Measurements from ENCODE around the gene GJC1.

GJC1 gene

DNA sequence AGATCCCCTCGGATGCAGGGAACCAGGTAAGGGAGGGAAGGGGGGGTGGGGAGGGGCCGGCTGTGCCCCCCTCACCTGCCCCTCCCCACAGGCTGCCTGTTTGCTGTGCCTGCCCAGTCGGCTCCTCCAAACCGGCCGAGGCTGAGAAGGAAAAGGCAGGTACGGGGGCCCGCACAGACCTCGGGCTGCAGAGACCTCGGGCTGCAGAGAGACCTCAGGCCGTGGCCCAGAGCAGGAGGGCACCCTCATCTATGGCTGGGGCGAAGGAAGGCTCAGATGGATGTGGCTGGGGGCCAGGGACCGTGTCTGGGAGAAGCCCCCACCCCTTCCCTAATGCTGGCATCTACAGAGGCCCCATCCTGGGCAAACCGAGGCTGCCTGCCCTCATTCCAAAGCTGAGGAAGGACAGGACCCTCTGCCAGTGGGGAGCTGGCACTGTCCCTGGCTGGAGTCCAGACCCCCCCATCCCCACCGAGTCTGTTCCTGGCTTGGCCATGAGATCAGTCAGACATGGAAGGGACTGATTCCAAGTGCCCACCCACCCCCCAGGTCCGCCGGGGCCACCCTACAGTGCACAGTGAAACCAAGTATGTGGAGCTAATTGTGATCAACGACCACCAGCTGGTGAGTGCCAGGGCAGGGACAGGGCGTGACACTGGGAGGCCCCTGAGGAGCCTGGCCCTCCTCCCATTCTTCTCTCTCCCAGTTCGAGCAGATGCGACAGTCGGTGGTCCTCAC lies 57.6 kb downstream of the GJC1 start:
- Histone ChIP-seq H3K4me1 (ENCODE audit: insufficient read depth, poor library complexity, severe bottlenecking) (no peaks in the 10 kb centered on the region), H3K4me3 (ENCODE audit: severe bottlenecking) (no peak overlapping the region), H3K9me3 (ENCODE audit: severe bottlenecking) (no peaks in the 10 kb centered on the region), H3K27ac (ENCODE audit: poor library complexity, severe bottlenecking) (no peak overlapping the region), H3K36me3 (ENCODE audit: low read depth) (no peaks in the 10 kb centered on the region), H3K27me3 (ENCODE audit: insufficient read depth, poor library complexity, severe bottlenecking) (no peaks in the 10 kb centered on the region)
- ATAC-seq (ENCODE audit: low read depth) (no peak), DNase-seq (ENCODE audit: low spot score) (no peak)
- TF ChIP-seq CTCF (IDR thresholded peaks at IDR 0.05; ENCODE audit: poor library complexity, severe bottlenecking): no peak

- TF ChIP-seq CTCF (IDR thresholded peaks at IDR 0.05; ENCODE audit: poor library complexity, severe bottlenecking): no peak
- H3K27ac ChIP-seq (ENCODE audit: poor library complexity, severe bottlenecking): no peak overlapping the region
- H3K4me3 ChIP-seq (ENCODE audit: severe bottlenecking): no peak overlapping the region
- no peaks in the 10 kb centered on the region for H3K4me1 ChIP-seq (ENCODE audit: insufficient read depth, poor library complexity, severe bottlenecking)
- H3K27me3 ChIP-seq (ENCODE audit: insufficient read depth, poor library complexity, severe bottlenecking): no peaks in the 10 kb centered on the region
- no peak for DNase-seq (ENCODE audit: low spot score)
- no peak for ATAC-seq (ENCODE audit: low read depth)
- no peaks in the 10 kb centered on the region for H3K36me3 ChIP-seq (ENCODE audit: low read depth)
- H3K9me3 ChIP-seq (ENCODE audit: severe bottlenecking): no peaks in the 10 kb centered on the region
Measured at GRCh38 chr17:44770166-44770925, 59.7 kb downstream of the GJC1 start.

GRCh38 chr17:44769647-44770084 lies 60.4 kb downstream of the GJC1 start:
- TF ChIP-seq CTCF (IDR thresholded peaks at IDR 0.05; ENCODE audit: poor library complexity, severe bottlenecking): no peak
- no peaks in the 10 kb centered on the region for H3K4me1 ChIP-seq (ENCODE audit: insufficient read depth, poor library complexity, severe bottlenecking)
- H3K27ac ChIP-seq (ENCODE audit: poor library complexity, severe bottlenecking): no peak overlapping the region
- no peak overlapping the region for H3K4me3 ChIP-seq (ENCODE audit: severe bottlenecking)
- no peaks in the 10 kb centered on the region for H3K36me3 ChIP-seq (ENCODE audit: low read depth)
- ATAC-seq (ENCODE audit: low read depth) (no peak), DNase-seq (ENCODE audit: low spot score) (no peak)
- H3K27me3 ChIP-seq (ENCODE audit: insufficient read depth, poor library complexity, severe bottlenecking): no peaks in the 10 kb centered on the region
- no peaks in the 10 kb centered on the region for H3K9me3 ChIP-seq (ENCODE audit: severe bottlenecking)

- no peaks in the 10 kb centered on the region for H3K4me1 ChIP-seq (ENCODE audit: insufficient read depth, poor library complexity, severe bottlenecking)
- ATAC-seq (ENCODE audit: low read depth): no peak
Measured at GRCh38 chr17:44769230-44769629, 60.9 kb downstream of the GJC1 start.

More at GRCh38 chr17:44769230-44769629, 60.9 kb downstream of the GJC1 start:
- TF ChIP-seq CTCF (IDR thresholded peaks at IDR 0.05; ENCODE audit: poor library complexity, severe bottlenecking): no peak
- H3K9me3 ChIP-seq (ENCODE audit: severe bottlenecking): no peaks in the 10 kb centered on the region
- DNase-seq (ENCODE audit: low spot score): no peak
- no peaks in the 10 kb centered on the region for H3K27me3 ChIP-seq (ENCODE audit: insufficient read depth, poor library complexity, severe bottlenecking)
- no peak overlapping the region for H3K4me3 ChIP-seq (ENCODE audit: severe bottlenecking)
- H3K27ac ChIP-seq (ENCODE audit: poor library complexity, severe bottlenecking): no peak overlapping the region
- H3K36me3 ChIP-seq (ENCODE audit: low read depth): no peaks in the 10 kb centered on the region

All from RWPE2 (cell line).